Stomach (tissue), 9 donors: ENCODE measurements around the gene PI4KB. TPM values are rescaled to one million over a fixed set of nuclear protein-coding genes. Genes with fewer than 3 reads are reported as not detected.
"Not testable (repeated sequence)": the region's sequence is repeated elsewhere in the genome, so short reads cannot be mapped to it uniquely, and the experiment has no call there.

Source experiments
- DNase-seq, 2 donors: peaks; one replicate each; pipeline versions ENCODE4 v3.0.0 to v3.0.0-alpha.2; 2013 to 2019
- H3K27ac ChIP-seq, 5 donors: fragments of 200-600 bp in 4 of 5; sonication (generic) in 4 of 5; one replicate each; pipeline ENCODE4 v1.5.1; 2013 to 2019; ENCODE audit warnings: mild to moderate bottlenecking in 1 of 5, moderate library complexity in 1 of 5
- H3K27me3 ChIP-seq, 3 donors: fragments of 200-600 bp; sonication (generic); one replicate each; pipeline ENCODE4 v1.5.1; 2017 to 2019; ENCODE audit warnings: mixed run types in 1 of 3
- H3K36me3 ChIP-seq, 4 donors: fragments of 200-600 bp; sonication (generic); 1 replicate in 3 of 4; 2 replicates in 1 of 4; pipeline ENCODE4 v1.5.1; 2016 to 2019
- H3K4me1 ChIP-seq, 4 donors: fragments of 200-600 bp; sonication (generic); one replicate each; pipeline ENCODE4 v1.5.1; 2016 to 2019
- H3K4me3 ChIP-seq, 4 donors: fragments of 200-600 bp; sonication (generic) in 3 of 4; one replicate each; pipeline ENCODE4 v1.5.1; 2016 to 2019; ENCODE audit warnings: mild to moderate bottlenecking in 1 of 4
- H3K9me3 ChIP-seq, 4 donors: fragments of 200-600 bp; sonication (generic); one replicate each; pipeline ENCODE4 v1.5.1; 2016 to 2019
- EP300 ChIP-seq: sonication (generic); formaldehyde crosslinking; IDR thresholded peaks from one replicate; pipeline ENCODE4 v1.6.1; 2017; ENCODE audit warnings: antibody characterized with exemption
- POLR2A ChIP-seq, 4 donors: fragments of 450-650 bp; IDR thresholded peaks; one replicate each; pipeline ENCODE4 v1.6.1; 2016; ENCODE audit warnings: antibody characterized with exemption in 4 of 4, control low read depth in 2 of 4, mild to moderate bottlenecking in 1 of 4, moderate library complexity in 1 of 4
- POLR2AphosphoS5 ChIP-seq, 3 donors: sonication (generic); formaldehyde crosslinking; IDR thresholded peaks; one replicate each; pipeline ENCODE4 v1.6.1; 2016; ENCODE audit warnings: antibody characterized with exemption in 3 of 3
- WGBS, 5 donors: extraction: QIAGEN DNeasy Blood & Tissue Kit in 3 of 5; methylation state at CpG; one replicate each; pipeline versions ENCODE4 v1.1.5 to v1.1.7; 2013 to 2018; 5-methylcytosine and 5-hydroxymethylcytosine counted together
- intact Hi-C: fragments of 100-400 bp; cut with DNase I; formaldehyde crosslinking; loops from one replicate; pipeline ENCODE4 v1.15.1; 2023; ENCODE audit warnings: low total_unique reads
- polyA plus RNA-seq, 3 donors: library from polyadenylated mRNA; stranded (reverse); fragments of 200-250 nt; gene quantifications; one replicate each; pipeline ENCODE4 v1.2.3, GENCODE V29; 2013
- total RNA-seq, 5 donors: library from RNA; depleted of rRNA; stranded (reverse); fragments of >200 nt; gene quantifications; one replicate each; pipeline versions ENCODE4 v1.1.0 to v1.2.3, GENCODE V29; 2014 to 2016
- TF ChIP-seq, protein P1 (sequence below), 7 experiments: fragments of 450-650 bp in 4 of 7; fragments of 200-600 bp in 3 of 7; sonication (generic) in 3 of 7; IDR thresholded peaks; one replicate each; pipeline ENCODE4 v1.5.1; 2016 to 2019; ENCODE audit warnings: antibody characterized with exemption in 7 of 7, control low read depth in 2 of 7, mild to moderate bottlenecking in 1 of 7
- donor health status: healthy with polysubstance abuse.
- donor health status: Bipolar disorder and iron deficiency.
- donor health status: healthy.

PI4KB gene
- total and polyA plus RNA-seq, 8 donors, result 24.1 to 187 (median 45.3) TPM

DNA sequence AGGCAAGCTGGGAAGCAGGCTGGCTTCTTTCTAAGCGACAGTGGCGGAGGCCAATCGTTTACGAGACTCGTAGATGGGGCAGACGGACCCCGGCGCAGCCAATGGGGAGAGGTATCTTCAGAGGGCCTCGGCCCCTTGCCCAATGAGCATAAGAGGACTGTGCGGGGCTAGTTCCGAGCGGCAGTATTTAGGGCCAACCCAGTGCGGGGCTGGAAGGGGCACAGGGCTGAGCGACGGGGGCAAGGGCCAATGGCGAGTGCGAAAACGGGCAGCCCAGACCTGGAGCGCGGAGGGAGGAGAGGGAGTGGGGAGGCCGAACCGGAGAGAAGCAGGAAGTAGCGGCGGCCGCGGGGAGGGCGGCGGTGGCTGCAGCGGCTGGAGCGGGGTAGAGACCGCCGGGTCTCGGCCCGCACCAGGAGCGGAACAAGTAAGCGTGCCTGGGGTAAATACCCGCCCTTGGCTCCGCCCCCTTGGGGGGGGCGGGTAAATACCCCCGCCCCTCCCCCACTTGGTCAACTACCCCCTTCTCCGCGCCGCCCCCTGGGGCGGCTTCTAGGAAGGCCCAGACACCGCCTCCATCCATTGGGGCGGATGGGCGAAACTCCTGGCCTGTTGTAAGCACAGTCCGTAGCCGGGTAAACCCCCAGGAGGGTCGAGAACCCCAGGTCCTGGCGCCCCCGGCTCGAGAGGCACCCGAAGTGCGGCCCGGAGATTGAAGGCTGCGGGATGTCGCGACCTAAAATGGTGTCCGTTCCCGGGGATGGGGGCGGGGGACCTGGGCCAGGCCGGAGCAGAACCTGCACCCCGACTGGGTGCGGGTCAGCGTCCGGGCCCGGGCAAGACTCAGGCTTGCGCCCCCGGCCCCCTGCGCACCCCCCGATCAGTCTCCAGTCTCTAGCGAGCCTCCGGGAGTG lies 45.0 kb downstream of the PI4KB start, which contains the start of gene ZNF687:
Gene ZNF687 (plus strand): TSS at position 331 of the 914 bp plus-strand sequence. CDS start 3,993 bp downstream, outside the sequence.
- peak within 1 kb of the TSS; percentile 68 to 92 (median 74) for H3K4me3 ChIP-seq
- intact Hi-C loops, result no loop called here
- no peaks in the 10 kb centered on the region for H3K9me3 ChIP-seq
- H3K27ac ChIP-seq, result peak within 1 kb of the TSS; percentile 92 to 100 (median 97)
- peaks cover 15 to 26% (median 25%) of the 10 kb centered on the region in 4 donors for H3K36me3 ChIP-seq
- 0 to 1% (median 0%) methylated on average over 39 to 74 of the region's 74 CpGs for WGBS, 5 donors
- no peaks in the 10 kb centered on the region for H3K27me3 ChIP-seq
- H3K4me1 ChIP-seq, result peaks cover 16 to 31% (median 27%) of the 10 kb centered on the region in 4 donors
- peak; percentile 100 for DNase-seq
- TF ChIP-seq, protein P1, sequence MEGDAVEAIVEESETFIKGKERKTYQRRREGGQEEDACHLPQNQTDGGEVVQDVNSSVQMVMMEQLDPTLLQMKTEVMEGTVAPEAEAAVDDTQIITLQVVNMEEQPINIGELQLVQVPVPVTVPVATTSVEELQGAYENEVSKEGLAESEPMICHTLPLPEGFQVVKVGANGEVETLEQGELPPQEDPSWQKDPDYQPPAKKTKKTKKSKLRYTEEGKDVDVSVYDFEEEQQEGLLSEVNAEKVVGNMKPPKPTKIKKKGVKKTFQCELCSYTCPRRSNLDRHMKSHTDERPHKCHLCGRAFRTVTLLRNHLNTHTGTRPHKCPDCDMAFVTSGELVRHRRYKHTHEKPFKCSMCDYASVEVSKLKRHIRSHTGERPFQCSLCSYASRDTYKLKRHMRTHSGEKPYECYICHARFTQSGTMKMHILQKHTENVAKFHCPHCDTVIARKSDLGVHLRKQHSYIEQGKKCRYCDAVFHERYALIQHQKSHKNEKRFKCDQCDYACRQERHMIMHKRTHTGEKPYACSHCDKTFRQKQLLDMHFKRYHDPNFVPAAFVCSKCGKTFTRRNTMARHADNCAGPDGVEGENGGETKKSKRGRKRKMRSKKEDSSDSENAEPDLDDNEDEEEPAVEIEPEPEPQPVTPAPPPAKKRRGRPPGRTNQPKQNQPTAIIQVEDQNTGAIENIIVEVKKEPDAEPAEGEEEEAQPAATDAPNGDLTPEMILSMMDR (IDR thresholded peaks at IDR 0.05), result peak in 1 of 7 experiments; percentile 6
- TF ChIP-seq POLR2A (IDR thresholded peaks at IDR 0.05) (peak in 1 of 4 donors; percentile 53), EP300 (no peak), POLR2AphosphoS5 (IDR thresholded peaks at IDR 0.05) (peak in 2 of 3 donors; percentile 56 to 77)

DNA sequence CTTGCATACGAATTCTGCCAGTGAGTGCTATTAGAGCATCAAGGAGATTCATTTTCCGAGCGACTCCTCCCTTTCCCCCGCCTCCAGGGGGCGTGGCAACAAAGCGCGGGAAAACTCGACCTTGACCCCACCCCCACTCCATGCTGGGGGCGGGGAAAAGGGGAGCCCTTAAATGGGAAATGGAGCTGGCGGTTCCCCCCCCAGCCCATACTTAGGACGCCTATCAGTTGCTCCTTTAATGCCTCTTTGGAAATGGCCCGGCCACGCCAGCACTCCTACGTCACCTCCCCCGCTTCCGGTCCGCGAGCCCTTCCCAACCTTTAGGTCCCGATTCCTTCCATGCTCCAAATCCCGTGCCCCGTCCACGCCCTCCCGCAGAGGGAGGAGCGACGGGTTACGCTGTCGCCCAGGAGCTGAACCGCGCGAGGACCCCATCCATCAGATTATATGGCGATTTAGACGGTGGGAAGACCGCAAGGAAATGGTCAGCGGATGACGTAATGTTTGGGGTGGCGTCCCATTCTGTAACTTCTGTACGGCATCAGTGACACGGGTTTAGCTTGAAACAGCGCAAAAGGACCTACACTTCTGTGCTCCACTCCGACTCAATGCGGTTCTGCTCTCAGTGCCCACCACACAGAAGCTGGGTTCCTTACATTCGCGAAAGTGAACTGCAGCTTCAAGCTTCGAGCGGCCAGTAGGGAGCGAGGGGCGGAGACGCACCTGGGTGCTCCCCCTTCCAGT lies 45.8 kb downstream of the PI4KB start:
- DNase-seq, result peak; percentile 97 to 98
- TF ChIP-seq, protein P1 (IDR thresholded peaks at IDR 0.05), result peak in 5 of 7 experiments; percentile 10 to 68 (median 51)
- TF ChIP-seq POLR2A (IDR thresholded peaks at IDR 0.05) (no peak), POLR2AphosphoS5 (IDR thresholded peaks at IDR 0.05) (peak; percentile 61 to 91 (median 75)), EP300 (no peak)
- no peaks in the 10 kb centered on the region for H3K27me3 ChIP-seq
- no peaks in the 10 kb centered on the region for H3K9me3 ChIP-seq
- WGBS, 5 donors, result 0 to 1% (median 0%) methylated on average over 34 to 48 of the region's 48 CpGs
- intact Hi-C loops, result no loop called here
- peak overlapping the region; percentile 92 to 100 (median 97) for H3K27ac ChIP-seq
- peaks cover 16 to 31% (median 27%) of the 10 kb centered on the region in 4 donors for H3K4me1 ChIP-seq
- peak overlapping the region; percentile 68 to 92 (median 74) for H3K4me3 ChIP-seq
- H3K36me3 ChIP-seq, result peaks cover 7 to 17% (median 17%) of the 10 kb centered on the region in 4 donors

DNA sequence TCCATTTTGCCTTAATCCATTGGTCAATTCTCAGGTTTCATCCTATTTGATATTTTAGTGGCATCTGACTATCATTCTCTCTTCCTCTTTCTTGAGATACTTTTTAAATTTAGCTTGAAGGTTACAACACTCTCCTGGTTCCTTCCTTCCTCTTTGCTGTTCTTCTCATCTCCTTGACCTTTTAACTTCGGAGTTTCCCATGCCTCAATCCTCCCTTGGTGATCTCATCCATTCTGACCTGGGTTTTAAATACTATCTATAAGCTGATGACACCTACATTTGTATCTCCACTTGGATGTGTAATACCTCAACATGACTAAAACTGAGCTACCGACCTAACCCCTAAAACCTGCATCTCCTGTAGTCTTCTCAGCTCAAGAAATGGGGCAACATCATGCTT lies 50.0 kb downstream of the PI4KB start:
- DNase-seq, result no peak
- Histone ChIP-seq H3K4me1 (peaks cover 4 to 10% (median 6%) of the 10 kb centered on the region in 4 donors), H3K36me3 (peaks cover 0 to 10% (median 4%) of the 10 kb centered on the region in 4 donors), H3K27me3 (no peaks in the 10 kb centered on the region), H3K27ac (peak overlapping the region in 1 of 5 donors; percentile 47), H3K4me3 (no peak overlapping the region), H3K9me3 (no peaks in the 10 kb centered on the region)
- TF ChIP-seq EP300 (no peak), POLR2AphosphoS5 (IDR thresholded peaks at IDR 0.05) (no peak), POLR2A (IDR thresholded peaks at IDR 0.05) (no peak)
- TF ChIP-seq, protein P1 (IDR thresholded peaks at IDR 0.05), result no peak
- 70 to 82% (median 76%) methylated on average over 2 of the region's 2 CpGs for WGBS, 5 donors
- intact Hi-C loops, result no loop called here

DNA sequence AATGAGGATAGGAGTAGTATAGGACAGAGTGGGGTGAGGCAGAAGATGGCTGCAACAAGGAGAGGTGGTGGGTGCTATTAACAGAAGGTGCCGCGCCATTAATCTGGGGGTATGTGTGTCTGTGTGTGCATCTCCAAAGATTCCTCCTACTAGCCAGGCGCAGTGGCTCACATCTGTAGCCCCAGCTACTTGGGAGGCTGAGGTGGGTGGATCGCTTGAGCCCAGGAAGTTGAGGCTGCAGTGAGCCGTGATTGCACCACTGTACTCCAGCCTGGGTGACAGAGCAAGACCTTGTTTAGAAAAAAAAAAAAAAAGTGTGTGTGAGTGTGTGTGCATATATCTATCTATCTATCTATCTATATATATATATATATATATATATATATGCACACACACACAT lies 51.9 kb downstream of the PI4KB start:
- peaks cover 0 to 22% (median 14%) of the 10 kb centered on the region in 4 donors for H3K36me3 ChIP-seq
- intact Hi-C loops, H3K27ac ChIP-seq, DNase-seq, H3K4me1 ChIP-seq, H3K4me3 ChIP-seq, H3K27me3 ChIP-seq, H3K9me3 ChIP-seq: not testable (repeated sequence)
- 78 to 92% (median 85%) methylated on average over 5 of the region's 5 CpGs for WGBS, 5 donors
